ENCODE measurements around the gene PTPRE. TPM values are rescaled to one million over a fixed set of nuclear protein-coding genes. Genes with fewer than 3 reads are reported as not detected.

PTPRE gene
- total and polyA plus RNA-seq, 2 donors: 12.3 to 15.2 TPM

- 72% methylated on average over 8 of the region's 8 CpGs for WGBS
- Histone ChIP-seq H3K9me3 (ENCODE audit: control insufficient read depth in 2 of 2, insufficient read depth in 1 of 2, low read length in 1 of 2) (no peaks in the 10 kb centered on the region), H3K27ac (ENCODE audit: low read depth in 1 of 2, low read length in 1 of 2) (no peak overlapping the region), H3K36me3 (ENCODE audit: control insufficient read depth in 2 of 2, insufficient read depth in 2 of 2, low read length in 1 of 2) (no peaks in the 10 kb centered on the region), H3K4me1 (ENCODE audit: control insufficient read depth in 2 of 2, insufficient read depth in 2 of 2, low read length in 2 of 2) (no peaks in the 10 kb centered on the region), H3K4me3 (ENCODE audit: low read length in 2 of 2) (no peak overlapping the region), H3K27me3 (ENCODE audit: control insufficient read depth in 2 of 2, insufficient read depth in 1 of 2, low read length in 1 of 2) (no peaks in the 10 kb centered on the region)
- no peak for DNase-seq (ENCODE audit: low read depth in 6 of 9, low spot score in 9 of 9)
Observed at GRCh38 chr10:127926455-127926854, 19.6 kb downstream of the PTPRE start.

GRCh38 chr10:127928021-127928806 lies 21.3 kb downstream of the PTPRE start:
- WGBS: 88% methylated on average over 10 of the region's 10 CpGs
- DNase-seq (ENCODE audit: low read depth in 6 of 9, low spot score in 9 of 9): no peak

DNA sequence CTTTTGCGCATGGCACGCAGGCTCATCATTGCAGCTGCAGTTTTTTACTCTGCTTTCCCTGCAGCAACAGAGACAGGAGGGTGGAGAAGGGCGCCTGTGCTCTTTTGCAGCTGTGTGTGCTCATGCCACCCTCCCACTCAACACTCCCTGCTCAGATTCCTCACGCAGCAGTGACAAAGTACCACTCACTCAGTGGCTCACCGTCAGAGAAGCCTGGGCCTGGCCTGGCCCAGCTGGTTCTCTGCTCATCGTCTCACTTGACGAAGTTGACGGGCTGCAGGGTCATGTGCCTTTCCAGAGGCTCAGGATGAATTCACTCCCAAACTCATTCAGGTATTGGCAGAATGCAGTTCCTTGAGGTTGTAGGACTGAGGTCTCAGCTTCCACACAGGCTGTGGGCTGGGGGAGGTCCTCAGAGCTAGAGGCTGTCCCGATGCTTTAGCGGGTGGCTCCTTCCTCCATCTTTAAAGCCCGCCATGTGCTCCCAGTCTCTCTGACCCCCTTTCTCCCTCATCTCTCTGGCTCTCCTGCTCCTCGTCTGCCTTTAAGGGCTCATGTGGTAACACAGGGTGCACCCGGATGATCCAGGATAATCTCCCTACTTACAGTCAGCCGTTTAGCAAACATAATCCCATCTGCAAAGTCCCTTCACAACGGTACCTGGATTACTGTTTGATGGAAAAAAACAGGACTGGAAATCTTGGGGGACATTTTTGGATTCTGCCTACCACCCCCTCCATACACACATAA lies 25.8 kb downstream of the PTPRE start:
- DNase-seq (ENCODE audit: low read depth in 6 of 9, low spot score in 9 of 9): no peak
- Histone ChIP-seq H3K36me3 (ENCODE audit: control insufficient read depth in 2 of 2, insufficient read depth in 2 of 2, low read length in 1 of 2) (no peaks in the 10 kb centered on the region), H3K4me3 (ENCODE audit: low read length in 2 of 2) (no peak overlapping the region), H3K9me3 (ENCODE audit: control insufficient read depth in 2 of 2, insufficient read depth in 1 of 2, low read length in 1 of 2) (no peaks in the 10 kb centered on the region), H3K27ac (ENCODE audit: low read depth in 1 of 2, low read length in 1 of 2) (no peak overlapping the region), H3K27me3 (ENCODE audit: control insufficient read depth in 2 of 2, insufficient read depth in 1 of 2, low read length in 1 of 2) (no peaks in the 10 kb centered on the region), H3K4me1 (ENCODE audit: control insufficient read depth in 2 of 2, insufficient read depth in 2 of 2, low read length in 2 of 2) (no peaks in the 10 kb centered on the region)
- 96% methylated on average over 15 of the region's 15 CpGs for WGBS

More at GRCh38 chr10:127928021-127928806, 21.3 kb downstream of the PTPRE start:
- H3K36me3 ChIP-seq (ENCODE audit: control insufficient read depth in 2 of 2, insufficient read depth in 2 of 2, low read length in 1 of 2): no peaks in the 10 kb centered on the region
- H3K4me1 ChIP-seq (ENCODE audit: control insufficient read depth in 2 of 2, insufficient read depth in 2 of 2, low read length in 2 of 2): no peaks in the 10 kb centered on the region
- H3K27ac ChIP-seq (ENCODE audit: low read depth in 1 of 2, low read length in 1 of 2): no peak overlapping the region
- H3K9me3 ChIP-seq (ENCODE audit: control insufficient read depth in 2 of 2, insufficient read depth in 1 of 2, low read length in 1 of 2): no peaks in the 10 kb centered on the region
- H3K4me3 ChIP-seq (ENCODE audit: low read length in 2 of 2): no peak overlapping the region
- H3K27me3 ChIP-seq (ENCODE audit: control insufficient read depth in 2 of 2, insufficient read depth in 1 of 2, low read length in 1 of 2): no peaks in the 10 kb centered on the region

DNA sequence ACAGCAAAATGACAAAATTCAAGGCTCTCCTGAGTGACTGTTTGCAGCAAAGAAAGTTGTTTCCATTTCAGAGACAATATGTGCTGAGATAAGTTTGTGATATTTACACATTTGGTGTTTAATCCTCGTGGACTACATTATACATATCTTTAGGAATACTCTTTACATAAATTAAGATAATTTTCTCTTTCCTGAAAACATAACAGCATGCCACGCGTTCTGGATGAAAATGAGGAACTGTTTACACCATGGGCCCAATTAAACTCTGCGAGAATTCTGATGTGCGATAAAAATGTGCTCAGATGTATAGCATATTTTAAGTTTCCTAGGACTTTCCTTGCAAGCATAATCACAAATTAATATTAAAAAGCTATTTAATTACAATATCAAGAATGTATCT lies 26.4 kb downstream of the PTPRE start:
- DNase-seq (ENCODE audit: low read depth in 6 of 9, low spot score in 9 of 9): no peak
- no peaks in the 10 kb centered on the region for H3K4me1 ChIP-seq (ENCODE audit: control insufficient read depth in 2 of 2, insufficient read depth in 2 of 2, low read length in 2 of 2)
- H3K9me3 ChIP-seq (ENCODE audit: control insufficient read depth in 2 of 2, insufficient read depth in 1 of 2, low read length in 1 of 2): no peaks in the 10 kb centered on the region
- no peaks in the 10 kb centered on the region for H3K36me3 ChIP-seq (ENCODE audit: control insufficient read depth in 2 of 2, insufficient read depth in 2 of 2, low read length in 1 of 2)
- no peaks in the 10 kb centered on the region for H3K27me3 ChIP-seq (ENCODE audit: control insufficient read depth in 2 of 2, insufficient read depth in 1 of 2, low read length in 1 of 2)
- no peak overlapping the region for H3K27ac ChIP-seq (ENCODE audit: low read depth in 1 of 2, low read length in 1 of 2)
- WGBS: 87% methylated on average over 5 of the region's 5 CpGs
- no peak overlapping the region for H3K4me3 ChIP-seq (ENCODE audit: low read length in 2 of 2)

GRCh38 chr10:127934383-127934782 lies 27.5 kb downstream of the PTPRE start:
- WGBS: 98% methylated on average over 14 of the region's 14 CpGs
- Histone ChIP-seq H3K27me3 (ENCODE audit: control insufficient read depth in 2 of 2, insufficient read depth in 1 of 2, low read length in 1 of 2) (no peaks in the 10 kb centered on the region), H3K4me3 (ENCODE audit: low read length in 2 of 2) (no peak overlapping the region), H3K27ac (ENCODE audit: low read depth in 1 of 2, low read length in 1 of 2) (no peak overlapping the region), H3K36me3 (ENCODE audit: control insufficient read depth in 2 of 2, insufficient read depth in 2 of 2, low read length in 1 of 2) (no peaks in the 10 kb centered on the region), H3K9me3 (ENCODE audit: control insufficient read depth in 2 of 2, insufficient read depth in 1 of 2, low read length in 1 of 2) (no peaks in the 10 kb centered on the region), H3K4me1 (ENCODE audit: control insufficient read depth in 2 of 2, insufficient read depth in 2 of 2, low read length in 2 of 2) (no peaks in the 10 kb centered on the region)
- no peak for DNase-seq (ENCODE audit: low read depth in 6 of 9, low spot score in 9 of 9)

GRCh38 chr10:127935071-127935561 lies 28.2 kb downstream of the PTPRE start:
- WGBS: 94% methylated on average over 16 of the region's 16 CpGs
- Histone ChIP-seq H3K4me1 (ENCODE audit: control insufficient read depth in 2 of 2, insufficient read depth in 2 of 2, low read length in 2 of 2) (no peaks in the 10 kb centered on the region), H3K27ac (ENCODE audit: low read depth in 1 of 2, low read length in 1 of 2) (no peak overlapping the region), H3K9me3 (ENCODE audit: control insufficient read depth in 2 of 2, insufficient read depth in 1 of 2, low read length in 1 of 2) (peaks cover 0 to 4% of the 10 kb centered on the region in 2 donors), H3K27me3 (ENCODE audit: control insufficient read depth in 2 of 2, insufficient read depth in 1 of 2, low read length in 1 of 2) (no peaks in the 10 kb centered on the region), H3K36me3 (ENCODE audit: control insufficient read depth in 2 of 2, insufficient read depth in 2 of 2, low read length in 1 of 2) (no peaks in the 10 kb centered on the region), H3K4me3 (ENCODE audit: low read length in 2 of 2) (no peak overlapping the region)
- DNase-seq (ENCODE audit: low read depth in 6 of 9, low spot score in 9 of 9): no peak

GRCh38 chr10:127937069-127937468 lies 30.2 kb downstream of the PTPRE start:
- Histone ChIP-seq H3K27me3 (ENCODE audit: control insufficient read depth in 2 of 2, insufficient read depth in 1 of 2, low read length in 1 of 2) (no peaks in the 10 kb centered on the region), H3K9me3 (ENCODE audit: control insufficient read depth in 2 of 2, insufficient read depth in 1 of 2, low read length in 1 of 2) (peaks cover 0 to 4% of the 10 kb centered on the region in 2 donors), H3K27ac (ENCODE audit: low read depth in 1 of 2, low read length in 1 of 2) (no peak overlapping the region), H3K4me3 (ENCODE audit: low read length in 2 of 2) (no peak overlapping the region), H3K36me3 (ENCODE audit: control insufficient read depth in 2 of 2, insufficient read depth in 2 of 2, low read length in 1 of 2) (no peaks in the 10 kb centered on the region), H3K4me1 (ENCODE audit: control insufficient read depth in 2 of 2, insufficient read depth in 2 of 2, low read length in 2 of 2) (no peaks in the 10 kb centered on the region)
- DNase-seq (ENCODE audit: low read depth in 6 of 9, low spot score in 9 of 9): no peak

GRCh38 chr10:127937915-127938463 lies 31.1 kb downstream of the PTPRE start:
- Histone ChIP-seq H3K9me3 (ENCODE audit: control insufficient read depth in 2 of 2, insufficient read depth in 1 of 2, low read length in 1 of 2) (peaks cover 0 to 4% of the 10 kb centered on the region in 2 donors), H3K4me3 (ENCODE audit: low read length in 2 of 2) (no peak overlapping the region), H3K4me1 (ENCODE audit: control insufficient read depth in 2 of 2, insufficient read depth in 2 of 2, low read length in 2 of 2) (peaks cover 4% of the 10 kb centered on the region in 2 donors), H3K27ac (ENCODE audit: low read depth in 1 of 2, low read length in 1 of 2) (no peak overlapping the region), H3K27me3 (ENCODE audit: control insufficient read depth in 2 of 2, insufficient read depth in 1 of 2, low read length in 1 of 2) (no peaks in the 10 kb centered on the region), H3K36me3 (ENCODE audit: control insufficient read depth in 2 of 2, insufficient read depth in 2 of 2, low read length in 1 of 2) (no peaks in the 10 kb centered on the region)
- WGBS: 86% methylated on average over 5 of the region's 5 CpGs
- DNase-seq (ENCODE audit: low read depth in 6 of 9, low spot score in 9 of 9): no peak

DNA sequence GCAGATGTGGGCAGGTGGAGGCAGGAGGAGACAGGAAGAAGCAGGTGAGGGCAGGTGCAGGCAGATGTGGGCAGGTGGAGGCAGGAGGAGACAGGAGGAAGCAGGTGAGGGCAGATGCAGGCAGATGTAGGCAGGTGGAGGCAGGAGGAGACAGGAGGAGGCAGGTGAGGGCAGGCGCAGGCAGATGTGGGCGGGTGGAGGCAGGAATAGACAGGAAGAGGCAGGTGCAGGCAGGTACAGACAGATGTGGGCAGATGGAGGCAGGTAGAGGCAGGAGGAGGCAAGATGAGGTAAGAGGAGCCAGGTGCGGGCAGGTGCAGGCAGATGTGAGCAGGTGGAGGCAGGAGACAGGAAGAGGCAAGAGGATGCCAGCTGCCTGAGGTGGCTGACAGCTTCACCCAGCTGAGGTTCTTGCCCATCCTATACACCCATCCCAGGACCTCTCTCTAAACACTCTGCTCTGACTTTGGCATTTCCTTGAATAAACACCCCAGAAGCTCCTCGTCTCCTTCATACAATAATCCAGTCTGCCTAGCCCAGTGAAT lies 33.0 kb downstream of the PTPRE start:
- Histone ChIP-seq H3K27ac (ENCODE audit: low read depth in 1 of 2, low read length in 1 of 2) (no peak overlapping the region), H3K36me3 (ENCODE audit: control insufficient read depth in 2 of 2, insufficient read depth in 2 of 2, low read length in 1 of 2) (no peaks in the 10 kb centered on the region), H3K9me3 (ENCODE audit: control insufficient read depth in 2 of 2, insufficient read depth in 1 of 2, low read length in 1 of 2) (peaks cover 0 to 4% of the 10 kb centered on the region in 2 donors), H3K27me3 (ENCODE audit: control insufficient read depth in 2 of 2, insufficient read depth in 1 of 2, low read length in 1 of 2) (no peaks in the 10 kb centered on the region), H3K4me3 (ENCODE audit: low read length in 2 of 2) (no peak overlapping the region), H3K4me1 (ENCODE audit: control insufficient read depth in 2 of 2, insufficient read depth in 2 of 2, low read length in 2 of 2) (peaks cover 4% of the 10 kb centered on the region in 2 donors)
- 97% methylated on average over 4 of the region's 4 CpGs for WGBS
- DNase-seq (ENCODE audit: low read depth in 6 of 9, low spot score in 9 of 9): no peak

Measured in thymus (tissue), 11 donors.